HCT116 (cell line): Measurements from ENCODE around the gene HNRNPA2B1. TPM values are rescaled to one million over a fixed set of nuclear protein-coding genes. Genes with fewer than 3 reads are reported as not detected.

Source experiments
- ATAC-seq: fragments of 200-7000 bp; cut with Tn5 transposase; 2 replicates; pipeline ENCODE4 v1.9.1; 2020; ENCODE audit warnings: mild to moderate bottlenecking, moderate library complexity
- BruUV-seq: library from RNA; stranded (reverse); fragments of 400-500 nt; replicated peaks from 2 replicates; lab custom pipeline; 2021; lab: Mats Ljungman, UMichigan
- CTCF ChIA-PET: fragments of 300-600 bp; sonication (Branson Sonifier 250); formaldehyde crosslinking; loops from one replicate; lab custom pipeline; 2021; ENCODE audit warnings: antibody characterized with exemption; lab: Charles Lee
- POLR2A ChIA-PET: fragments of 300-600, 350-600 bp; sonication (Branson Sonifier 250); formaldehyde crosslinking; loops from one replicate; lab custom pipeline; 2021; ENCODE audit warnings: antibody characterized with exemption; lab: Charles Lee
- RAD21 ChIA-PET, 2 experiments: fragments of 300-600 bp; sonication (Branson Sonifier 250); formaldehyde crosslinking; loops; one replicate each; lab custom pipeline; 2023; ENCODE audit warnings: low total read pairs in 2 of 2; ENCODE audit not compliant: uncharacterized antibody in 2 of 2, unreplicated experiment in 2 of 2, low non-redundant PET in 1 of 2; lab: Charles Lee
- DNase-seq: peaks from one replicate; pipeline ENCODE4 v3.0.0-alpha.2; 2010; ENCODE audit warnings: low read depth, low spot score
- H2AFZ ChIP-seq: fragments of 200-600 bp; shearing (Covaris generic), sonication (generic); 2 replicates; pipeline ENCODE4 v1.6.1; 2017; ENCODE audit warnings: low read depth, mixed run types, mixed read lengths, antibody characterized with exemption, low read length; ENCODE audit not compliant: poor library complexity, severe bottlenecking
- H3K27ac ChIP-seq: 2 replicates; pipeline ENCODE4 v1.5.1; 2012; ENCODE audit warnings: low read depth, low read length
- H3K27me3 ChIP-seq: fragments of 200-600 bp; sonication (generic); 2 replicates; pipeline ENCODE4 v1.6.1; 2016; ENCODE audit warnings: mixed run types, low read length, mixed read lengths; ENCODE audit not compliant: insufficient read depth
- H3K36me3 ChIP-seq, 2 experiments: fragments of 200-500 bp in 1 of 2; fragments of 200-600 bp in 1 of 2; sonication (Bioruptor generic) in 1 of 2; sonication (generic) in 1 of 2; 2 replicates each; pipeline versions ENCODE4 v1.5.1 to v1.6.1; 2014 to 2016; ENCODE audit warnings: low read length in 2 of 2, inconsistent platforms in 1 of 2, mixed read lengths in 1 of 2, mixed run types in 1 of 2; ENCODE audit not compliant: insufficient read depth in 2 of 2, control insufficient read depth in 1 of 2
- H3K4me1 ChIP-seq, 2 experiments: fragments of 200-600 bp in 1 of 2; sonication (generic) in 1 of 2; 2 replicates each; pipeline versions ENCODE4 v1.5.1 to v1.6.1; 2012 to 2017; ENCODE audit warnings: low read length in 2 of 2, inconsistent platforms in 1 of 2, mild to moderate bottlenecking in 1 of 2, mixed read lengths in 1 of 2, mixed run types in 1 of 2, moderate library complexity in 1 of 2; ENCODE audit not compliant: insufficient read depth in 2 of 2, control insufficient read depth in 1 of 2
- H3K4me2 ChIP-seq: fragments of 200-600 bp; sonication (generic); 2 replicates; pipeline ENCODE4 v1.6.1; 2017; ENCODE audit warnings: mixed run types, low read length, mixed read lengths
- H3K4me3 ChIP-seq, 2 experiments: fragments of 200-600 bp in 1 of 2; sonication (generic) in 1 of 2; replicated peaks in 1 of 2; 2 replicates each; pipeline ENCODE4 v1.5.1; 2011 to 2016; ENCODE audit warnings: low read length in 2 of 2, control low read depth in 1 of 2, low read depth in 1 of 2, mild to moderate bottlenecking in 1 of 2, mixed read lengths in 1 of 2, mixed run types in 1 of 2
- H3K79me2 ChIP-seq: fragments of 200-600 bp; sonication (generic); 2 replicates; pipeline ENCODE4 v1.6.1; 2017; ENCODE audit warnings: mild to moderate bottlenecking, mixed run types, low read length, moderate library complexity, mixed read lengths; ENCODE audit not compliant: insufficient read depth
- H3K9ac ChIP-seq: fragments of 200-600 bp; sonication (generic); 2 replicates; pipeline ENCODE4 v1.6.1; 2016; ENCODE audit warnings: low read length, mixed read lengths
- H3K9me2 ChIP-seq: fragments of 200-600 bp; sonication (generic), shearing (Covaris generic); 2 replicates; pipeline ENCODE4 v1.6.1; 2017; ENCODE audit warnings: mixed run types, mild to moderate bottlenecking, moderate library complexity; ENCODE audit not compliant: insufficient read depth
- H3K9me3 ChIP-seq, 2 experiments: fragments of 200-500 bp in 1 of 2; fragments of 200-600 bp in 1 of 2; sonication (Bioruptor generic) in 1 of 2; sonication (generic) in 1 of 2; 2 replicates each; pipeline ENCODE4 v1.6.1; 2014 to 2017; ENCODE audit warnings: low read length in 2 of 2, mixed read lengths in 2 of 2, inconsistent platforms in 1 of 2, low read depth in 1 of 2, mild to moderate bottlenecking in 1 of 2, mixed run types in 1 of 2, moderate library complexity in 1 of 2; ENCODE audit not compliant: control insufficient read depth in 1 of 2, insufficient read depth in 1 of 2
- H4K20me1 ChIP-seq: fragments of 200-600 bp; sonication (generic), shearing (Covaris generic); 2 replicates; pipeline ENCODE4 v1.6.1; 2017; ENCODE audit warnings: mixed run types, mild to moderate bottlenecking, moderate library complexity; ENCODE audit not compliant: insufficient read depth
- EZH2 ChIP-seq: fragments of 200-600 bp; sonication (generic); IDR thresholded peaks from 2 replicates; pipeline ENCODE4 v1.6.1; 2017; ENCODE audit warnings: antibody characterized with exemption, mixed run types
- SIN3A ChIP-seq: IDR thresholded peaks from 2 replicates; pipeline ENCODE4 v1.6.1; 2012; ENCODE audit warnings: low read depth
- intact Hi-C: fragments of 100-400 bp; cut with micrococcal nuclease; formaldehyde crosslinking; loops from 2 replicates; pipeline ENCODE4 v1.10.0; 2022
- total RNA-seq: library from RNA; stranded (reverse); gene quantifications from one replicate; pipeline ENCODE4 v1.2.1, GENCODE V29; 2021; ENCODE audit not compliant: unreplicated experiment
- TF ChIP-seq, protein P1 (sequence below): IDR thresholded peaks from 2 replicates; pipeline ENCODE4 v1.6.1; 2012; ENCODE audit warnings: low read depth
- TF ChIP-seq, protein P2 (sequence below): IDR thresholded peaks from 2 replicates; pipeline ENCODE4 v1.6.1; 2012

Gene HNRNPA2B1
- total RNA-seq, 1 experiment from 2014 or later: 870 TPM

DNA sequence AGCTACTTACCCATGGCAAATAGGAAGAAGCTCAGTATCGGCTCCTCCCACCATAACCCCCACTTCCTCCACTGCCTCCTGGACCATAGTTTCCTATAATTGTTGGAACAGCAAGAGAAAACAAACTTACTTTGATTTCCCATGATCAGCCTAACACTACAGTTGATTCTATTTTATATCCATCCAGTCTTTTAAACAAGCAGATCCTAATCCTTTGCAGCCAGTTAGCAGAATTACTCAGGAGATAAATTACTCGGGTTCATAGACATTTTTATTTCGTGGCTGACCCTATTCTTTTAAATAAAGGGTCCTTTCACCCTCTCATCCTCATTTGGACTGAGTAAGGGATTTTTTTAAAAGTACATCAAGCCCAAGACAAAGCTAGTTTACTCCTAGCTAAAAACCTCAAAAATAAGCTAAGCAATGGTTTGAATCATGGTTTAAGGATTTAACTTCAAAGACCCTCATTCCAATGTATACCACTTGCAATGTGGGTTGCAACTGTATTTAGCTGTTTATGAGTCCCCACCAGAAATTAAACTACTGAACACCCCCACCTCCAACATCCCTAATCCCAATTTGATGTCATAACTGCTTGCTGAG lies 8.0 kb downstream of the HNRNPA2B1 start:
- Histone ChIP-seq H4K20me1 (peaks cover 94% of the 10 kb centered on the region), H3K4me3 (no peak overlapping the region), H3K4me1 (peaks cover 0 to 6% of the 10 kb centered on the region in 2 experiments; a peak in 2 of 4 replicates), H3K9me2 (no peaks in the 10 kb centered on the region), H3K9ac (no peak overlapping the region), H3K9me3 (no peaks in the 10 kb centered on the region), H3K4me2 (no peak overlapping the region), H3K79me2 (peaks cover 85% of the 10 kb centered on the region), H3K27me3 (no peaks in the 10 kb centered on the region), H3K36me3 (peaks cover 82 to 85% of the 10 kb centered on the region in 2 experiments), H3K27ac (no peak overlapping the region), H2AFZ (no peak overlapping the region)
- DNase-seq: no peak
- ChIA-PET POLR2A (interaction anchor here (0.8 to 2.3 kb wide), 4 partner anchors 8 to 102 kb away, joined by 3 to 12 read pairs (median 4); partner anchors contain the start of gene HNRNPA2B1), RAD21 (no interaction called here), CTCF (interaction anchor here (1.6 to 2.0 kb wide), 2 partner anchors 102 to 300 kb away, joined by 5 to 6 read pairs; no protein-coding TSS in a partner anchor)
- TF ChIP-seq, protein P1, sequence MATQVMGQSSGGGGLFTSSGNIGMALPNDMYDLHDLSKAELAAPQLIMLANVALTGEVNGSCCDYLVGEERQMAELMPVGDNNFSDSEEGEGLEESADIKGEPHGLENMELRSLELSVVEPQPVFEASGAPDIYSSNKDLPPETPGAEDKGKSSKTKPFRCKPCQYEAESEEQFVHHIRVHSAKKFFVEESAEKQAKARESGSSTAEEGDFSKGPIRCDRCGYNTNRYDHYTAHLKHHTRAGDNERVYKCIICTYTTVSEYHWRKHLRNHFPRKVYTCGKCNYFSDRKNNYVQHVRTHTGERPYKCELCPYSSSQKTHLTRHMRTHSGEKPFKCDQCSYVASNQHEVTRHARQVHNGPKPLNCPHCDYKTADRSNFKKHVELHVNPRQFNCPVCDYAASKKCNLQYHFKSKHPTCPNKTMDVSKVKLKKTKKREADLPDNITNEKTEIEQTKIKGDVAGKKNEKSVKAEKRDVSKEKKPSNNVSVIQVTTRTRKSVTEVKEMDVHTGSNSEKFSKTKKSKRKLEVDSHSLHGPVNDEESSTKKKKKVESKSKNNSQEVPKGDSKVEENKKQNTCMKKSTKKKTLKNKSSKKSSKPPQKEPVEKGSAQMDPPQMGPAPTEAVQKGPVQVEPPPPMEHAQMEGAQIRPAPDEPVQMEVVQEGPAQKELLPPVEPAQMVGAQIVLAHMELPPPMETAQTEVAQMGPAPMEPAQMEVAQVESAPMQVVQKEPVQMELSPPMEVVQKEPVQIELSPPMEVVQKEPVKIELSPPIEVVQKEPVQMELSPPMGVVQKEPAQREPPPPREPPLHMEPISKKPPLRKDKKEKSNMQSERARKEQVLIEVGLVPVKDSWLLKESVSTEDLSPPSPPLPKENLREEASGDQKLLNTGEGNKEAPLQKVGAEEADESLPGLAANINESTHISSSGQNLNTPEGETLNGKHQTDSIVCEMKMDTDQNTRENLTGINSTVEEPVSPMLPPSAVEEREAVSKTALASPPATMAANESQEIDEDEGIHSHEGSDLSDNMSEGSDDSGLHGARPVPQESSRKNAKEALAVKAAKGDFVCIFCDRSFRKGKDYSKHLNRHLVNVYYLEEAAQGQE: no peak
- TF ChIP-seq, protein P2, sequence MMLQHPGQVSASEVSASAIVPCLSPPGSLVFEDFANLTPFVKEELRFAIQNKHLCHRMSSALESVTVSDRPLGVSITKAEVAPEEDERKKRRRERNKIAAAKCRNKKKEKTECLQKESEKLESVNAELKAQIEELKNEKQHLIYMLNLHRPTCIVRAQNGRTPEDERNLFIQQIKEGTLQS: no peak
- no peak for TF ChIP-seq SIN3A
- no peak for TF ChIP-seq EZH2
- no TSS peak for BruUV-seq
- ATAC-seq: no peak
- intact Hi-C loops: loop anchor here (2.0 kb wide), 1 partner anchor 102 kb away; no protein-coding TSS in a partner anchor
